GM12878 (cell line): ENCODE data around the gene SLC25A47. TPM values are rescaled to one million over a fixed set of nuclear protein-coding genes. Genes with fewer than 3 reads are reported as not detected.

ENCODE experiments used
- ATAC-seq: fragments of 200-7000 bp; cut with Tn5 transposase; 3 replicates; pipeline ENCODE4 v1.9.1; 2020; ENCODE audit warnings: mild to moderate bottlenecking, moderate library complexity
- BruUV-seq: library from RNA; stranded (reverse); fragments of 400-500 nt; replicated peaks from 2 replicates; lab custom pipeline; 2021; lab: Mats Ljungman, UMichigan
- CTCF ChIA-PET: fragments of 300-600 bp; sonication (Branson Sonifier 250); formaldehyde crosslinking; extraction: SDS; loops from one replicate; lab custom pipeline; 2021; ENCODE audit warnings: inconsistent platforms; lab: Yijun Ruan, JAX
- POLR2A ChIA-PET: fragments of 350-600 bp; formaldehyde crosslinking; extraction: SDS; loops from one replicate; lab custom pipeline; 2021; ENCODE audit warnings: inconsistent platforms; lab: Charles Lee
- RAD21 ChIA-PET: fragments of 300-600 bp; sonication (Branson Sonifier 250); formaldehyde crosslinking; loops from one replicate; lab custom pipeline; 2023; ENCODE audit warnings: antibody characterized with exemption; ENCODE audit not compliant: unreplicated experiment; lab: Charles Lee
- SMC1A ChIA-PET: fragments of 300-600 bp; sonication (Branson Sonifier 250); formaldehyde crosslinking; loops from one replicate; lab custom pipeline; 2023; ENCODE audit not compliant: unreplicated experiment, uncharacterized antibody; lab: Charles Lee
- DNase-seq: peaks from one replicate; pipeline ENCODE4 v3.0.0-alpha.2; 2011; ENCODE audit warnings: low read depth, low spot score
- FAIRE-seq: peaks from 3 replicates; lab custom pipeline; 2011; peaks lifted over from hg19 to GRCh38; lab: Jason Lieb, UNC
- H2AFZ ChIP-seq: 2 replicates; pipeline ENCODE4 v1.6.0; 2011; ENCODE audit warnings: low read depth, low read length, control low read depth; ENCODE audit not compliant: control insufficient read depth
- H3K27ac ChIP-seq: 2 replicates; pipeline ENCODE4 v1.5.1; 2011; ENCODE audit warnings: control low read depth; ENCODE audit not compliant: control insufficient read depth, insufficient read depth
- H3K27me3 ChIP-seq, 2 experiments: replicated peaks in 1 of 2; 2 replicates each; pipeline versions ENCODE4 v1.6.0 to v1.6.1; 2011; ENCODE audit warnings: low read length in 1 of 2; ENCODE audit not compliant: control insufficient read depth in 2 of 2, insufficient read depth in 2 of 2
- H3K36me3 ChIP-seq, 2 experiments: 2 replicates each; pipeline ENCODE4 v1.5.1; 2011; ENCODE audit warnings: low read length in 1 of 2; ENCODE audit not compliant: control insufficient read depth in 2 of 2, insufficient read depth in 2 of 2
- H3K4me1 ChIP-seq: 2 replicates; pipeline ENCODE4 v1.6.1; 2011; ENCODE audit warnings: mild to moderate bottlenecking, low read length, moderate library complexity, mixed read lengths; ENCODE audit not compliant: control insufficient read depth, insufficient read depth
- H3K4me2 ChIP-seq: 2 replicates; pipeline ENCODE4 v1.6.0; 2011; ENCODE audit warnings: control low read depth; ENCODE audit not compliant: control insufficient read depth, insufficient read depth
- H3K4me3 ChIP-seq: fragments of 200-600 bp; sonication (generic); 2 replicates; pipeline ENCODE4 v1.5.1; 2016
- H3K79me2 ChIP-seq: 2 replicates; pipeline ENCODE4 v1.6.0; 2011; ENCODE audit warnings: low read length; ENCODE audit not compliant: control insufficient read depth, insufficient read depth
- H3K9ac ChIP-seq: 2 replicates; pipeline ENCODE4 v1.8.0; 2011; ENCODE audit warnings: low read length, control low read depth, mixed read lengths; ENCODE audit not compliant: control insufficient read depth, insufficient read depth
- H3K9me3 ChIP-seq: replicated peaks from 3 replicates; pipeline ENCODE4 v1.5.1; 2011; ENCODE audit warnings: mild to moderate bottlenecking, low read length; ENCODE audit not compliant: control insufficient read depth, insufficient read depth
- H4K20me1 ChIP-seq: 2 replicates; pipeline ENCODE4 v1.6.0; 2011; ENCODE audit not compliant: control insufficient read depth, insufficient read depth
- CHD2 ChIP-seq: IDR thresholded peaks from 2 replicates; pipeline ENCODE4 v1.6.1; 2011; ENCODE audit warnings: low read depth, low read length, improper control_type of control experiment, borderline replicate concordance
- FOXM1 ChIP-seq: IDR thresholded peaks from 2 replicates; pipeline ENCODE4 v1.6.1; 2012; ENCODE audit warnings: low read depth, mild to moderate bottlenecking, inconsistent platforms, low read length, moderate library complexity
- HDAC2 ChIP-seq: fragments of 200-600 bp; sonication (generic); IDR thresholded peaks from 2 replicates; pipeline ENCODE4 v1.6.1; 2017
- MYC ChIP-seq: IDR thresholded peaks from 2 replicates; pipeline ENCODE4 v1.6.1; 2011; ENCODE audit warnings: mild to moderate bottlenecking, low read length, moderate library complexity, inconsistent platforms; ENCODE audit not compliant: insufficient read depth, insufficient replicate concordance, insufficient read length, severe bottlenecking
- NR2F1 ChIP-seq: fragments of 450-650 bp; conservative IDR thresholded peaks from 2 replicates; pipeline ENCODE4 v1.6.1; 2017; ENCODE audit warnings: mild to moderate bottlenecking
- POLR2AphosphoS2 ChIP-seq: IDR thresholded peaks from 2 replicates; pipeline ENCODE4 v1.6.1; 2011; ENCODE audit warnings: low read depth, mild to moderate bottlenecking, low read length, improper control_type of control experiment, moderate library complexity
- RFX5 ChIP-seq: IDR thresholded peaks from 2 replicates; pipeline ENCODE4 v1.6.1; 2011; ENCODE audit warnings: low read depth, low read length, improper control_type of control experiment
- SMAD5 ChIP-seq: IDR thresholded peaks from 2 replicates; pipeline ENCODE4 v1.6.1; 2016; ENCODE audit warnings: antibody characterized with exemption, low read depth
- SUZ12 ChIP-seq: fragments of 200-600 bp; sonication (generic); IDR thresholded peaks from one replicate; pipeline ENCODE4 v1.6.1; 2018; ENCODE audit warnings: antibody characterized with exemption, mild to moderate bottlenecking; ENCODE audit not compliant: unreplicated experiment
- TCF7 ChIP-seq: IDR thresholded peaks from 2 replicates; pipeline ENCODE4 v1.6.1; 2014; ENCODE audit warnings: antibody characterized with exemption, borderline replicate concordance
- ZNF217 ChIP-seq: fragments of 450-650 bp; IDR thresholded peaks from 2 replicates; pipeline ENCODE4 v1.6.1; 2017; ENCODE audit warnings: antibody characterized with exemption, mild to moderate bottlenecking
- WGBS: methylation state at CpG from one replicate; pipeline ENCODE4 v1.1.6; 2016; ENCODE audit warnings: low lambda C conversion rate; ENCODE audit not compliant: insufficient replicate concordance, insufficient coverage; ENCODE audit errors: missing lambda C conversion rate; 5-methylcytosine and 5-hydroxymethylcytosine counted together
- in situ Hi-C: fragments of 300-500 bp; cut with MboI; formaldehyde crosslinking; loops from 9 replicates; pipeline ENCODE4 v1.14.3; 2018; ENCODE audit warnings: mixed read lengths
- intact Hi-C: fragments of 100-400 bp; cut with micrococcal nuclease; formaldehyde crosslinking; loops from one replicate; pipeline ENCODE4 v1.14.2; 2022; ENCODE audit not compliant: unreplicated experiment
- polyA plus RNA-seq, 11 experiments: library from polyadenylated mRNA; depleted of rRNA in 4 of 11; unstranded in 6 of 11; stranded (reverse) in 5 of 11; fragments of >200 nt; fragmentation: Nextera tagmentation in 4 of 11; fragmentation: Illumina TruSeq in 1 of 11; extraction: Ambion mirVana in 4 of 11; extraction: Trizol in 1 of 11; gene quantifications; 1 replicate in 1 of 11; 2 replicates in 10 of 11; pipeline versions ENCODE4 v1.2.1 to v1.2.3, GENCODE V29; 2011 to 2016; ENCODE audit warnings: inconsistent platforms in 2 of 11, missing spikeins in 2 of 11, low read depth in 1 of 11
- total RNA-seq, 4 experiments: library from RNA; depleted of rRNA in 3 of 4; stranded (reverse); fragments of >200 nt in 3 of 4; fragmentation: Illumina TruSeq in 1 of 4; extraction: Trizol in 1 of 4; gene quantifications; 2 replicates each; pipeline versions ENCODE4 v1.2.1 to v1.2.3, GENCODE V29; 2013 to 2021
- TF ChIP-seq, protein P1 (sequence below): IDR thresholded peaks from 2 replicates; pipeline ENCODE4 v1.6.1; 2012; ENCODE audit warnings: low read depth, low read length, improper control_type of control experiment
- TF ChIP-seq, protein P2 (sequence below): fragments of 450-650 bp; formaldehyde crosslinking; IDR thresholded peaks from 2 replicates; pipeline ENCODE4 v1.5.0; 2022; ENCODE audit warnings: mild to moderate bottlenecking, missing genetic modification characterization
- TF ChIP-seq, protein P3 (sequence below), 3 experiments: IDR thresholded peaks in 2 of 3; conservative IDR thresholded peaks in 1 of 3; 2 replicates each; pipeline ENCODE4 v1.5.1; 2011; ENCODE audit warnings: low read depth in 3 of 3, low read length in 3 of 3, mild to moderate bottlenecking in 3 of 3, control low read depth in 2 of 3, moderate library complexity in 2 of 3, inconsistent platforms in 1 of 3, mixed read lengths in 1 of 3; ENCODE audit not compliant: control insufficient read depth in 2 of 3, insufficient read depth in 1 of 3; ENCODE audit errors: extremely low read depth in 1 of 3
- TF ChIP-seq, protein P4 (sequence below): fragments of 450-650 bp; IDR thresholded peaks from 2 replicates; pipeline ENCODE4 v1.6.1; 2016; ENCODE audit warnings: mild to moderate bottlenecking

The SLC25A47 gene
- total and polyA plus RNA-seq, 10 of the 15 experiments (the other 5 are each of a cell fraction or from before 2014, with no cell fraction given), result 0.14 TPM; not detected in 9

DNA sequence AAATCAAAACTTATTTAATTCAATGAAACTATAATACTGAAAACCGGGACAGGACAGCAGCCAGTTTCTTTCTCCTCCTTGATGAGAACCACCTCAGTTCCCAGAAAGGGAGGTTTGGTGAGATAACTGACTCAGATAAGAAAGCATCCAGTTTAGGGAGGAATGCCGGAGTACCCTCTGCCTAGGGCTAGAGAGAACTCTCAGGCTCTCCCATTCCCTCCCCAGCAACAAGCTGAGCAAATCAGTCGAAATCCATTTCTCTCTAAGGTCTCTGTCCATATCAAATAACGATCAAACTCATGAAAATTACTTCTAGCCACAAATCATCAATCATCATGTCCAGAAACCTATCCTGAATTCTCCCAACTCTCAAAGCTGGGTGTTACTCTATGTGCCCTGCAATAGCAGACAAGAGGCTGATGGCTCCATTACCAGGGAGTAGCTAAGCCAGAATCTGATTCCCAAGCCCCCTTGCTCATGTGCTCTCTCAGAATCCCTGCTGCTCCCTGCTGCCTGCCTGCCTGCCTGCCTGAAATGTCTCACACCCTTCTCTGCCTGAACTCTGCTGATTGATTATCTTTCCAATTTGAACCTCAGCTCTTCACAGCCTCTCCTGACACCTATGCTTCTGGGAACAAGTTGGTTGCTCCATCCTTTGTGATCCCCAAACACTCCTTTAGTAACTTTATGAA, 49.4 kb downstream of the SLC25A47 start:
- ATAC-seq, result no peak
- no peak for FAIRE-seq
- ChIA-PET CTCF (interaction anchor here (1.4 to 1.6 kb wide), 3 partner anchors 69 to 135 kb away, joined by 3 to 9 read pairs (median 3); no protein-coding TSS in a partner anchor), POLR2A (interaction anchor here (0.6 to 1.7 kb wide), 7 partner anchors 8 to 140 kb away, joined by 3 to 4 read pairs (median 4); no protein-coding TSS in a partner anchor), SMC1A (interaction anchor here (0.8 to 4.1 kb wide), 7 partner anchors 10 to 86 kb away, joined by 3 to 25 read pairs (median 11); no protein-coding TSS in a partner anchor), RAD21 (interaction anchor here (1.1 kb wide), 1 partner anchor 10 kb away, joined by 4 read pairs; no protein-coding TSS in a partner anchor)
- no peak for DNase-seq
- Histone ChIP-seq H3K36me3 (peaks cover 2 to 17% of the 10 kb centered on the region in 2 experiments; a peak in 3 of 4 replicates), H3K27ac (peak overlapping the region; percentile 98), H3K4me3 (peak overlapping the region; percentile 86; the same call in 1 of the 2 replicates), H3K9me3 (no peaks in the 10 kb centered on the region), H3K4me2 (peak overlapping the region; percentile 83; the same call in 1 of the 2 replicates), H3K9ac (peak overlapping the region; percentile 36), H2AFZ (no peak overlapping the region), H4K20me1 (no peaks in the 10 kb centered on the region), H3K79me2 (peaks cover 48% of the 10 kb centered on the region), H3K27me3 (no peaks in the 10 kb centered on the region), H3K4me1 (peaks cover 26% of the 10 kb centered on the region)
- WGBS, result 95% methylated on average over 4 of the region's 4 CpGs
- no TSS peak for BruUV-seq
- intact Hi-C loops, result no loop called here
- in situ Hi-C loops, result loop anchor here (5.0 kb wide), 1 partner anchor 70 kb away; no protein-coding TSS in a partner anchor
- TF ChIP-seq, protein P1, sequence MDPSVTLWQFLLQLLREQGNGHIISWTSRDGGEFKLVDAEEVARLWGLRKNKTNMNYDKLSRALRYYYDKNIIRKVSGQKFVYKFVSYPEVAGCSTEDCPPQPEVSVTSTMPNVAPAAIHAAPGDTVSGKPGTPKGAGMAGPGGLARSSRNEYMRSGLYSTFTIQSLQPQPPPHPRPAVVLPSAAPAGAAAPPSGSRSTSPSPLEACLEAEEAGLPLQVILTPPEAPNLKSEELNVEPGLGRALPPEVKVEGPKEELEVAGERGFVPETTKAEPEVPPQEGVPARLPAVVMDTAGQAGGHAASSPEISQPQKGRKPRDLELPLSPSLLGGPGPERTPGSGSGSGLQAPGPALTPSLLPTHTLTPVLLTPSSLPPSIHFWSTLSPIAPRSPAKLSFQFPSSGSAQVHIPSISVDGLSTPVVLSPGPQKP, result no peak
- no peak for TF ChIP-seq NR2F1
- TF ChIP-seq, protein P2, sequence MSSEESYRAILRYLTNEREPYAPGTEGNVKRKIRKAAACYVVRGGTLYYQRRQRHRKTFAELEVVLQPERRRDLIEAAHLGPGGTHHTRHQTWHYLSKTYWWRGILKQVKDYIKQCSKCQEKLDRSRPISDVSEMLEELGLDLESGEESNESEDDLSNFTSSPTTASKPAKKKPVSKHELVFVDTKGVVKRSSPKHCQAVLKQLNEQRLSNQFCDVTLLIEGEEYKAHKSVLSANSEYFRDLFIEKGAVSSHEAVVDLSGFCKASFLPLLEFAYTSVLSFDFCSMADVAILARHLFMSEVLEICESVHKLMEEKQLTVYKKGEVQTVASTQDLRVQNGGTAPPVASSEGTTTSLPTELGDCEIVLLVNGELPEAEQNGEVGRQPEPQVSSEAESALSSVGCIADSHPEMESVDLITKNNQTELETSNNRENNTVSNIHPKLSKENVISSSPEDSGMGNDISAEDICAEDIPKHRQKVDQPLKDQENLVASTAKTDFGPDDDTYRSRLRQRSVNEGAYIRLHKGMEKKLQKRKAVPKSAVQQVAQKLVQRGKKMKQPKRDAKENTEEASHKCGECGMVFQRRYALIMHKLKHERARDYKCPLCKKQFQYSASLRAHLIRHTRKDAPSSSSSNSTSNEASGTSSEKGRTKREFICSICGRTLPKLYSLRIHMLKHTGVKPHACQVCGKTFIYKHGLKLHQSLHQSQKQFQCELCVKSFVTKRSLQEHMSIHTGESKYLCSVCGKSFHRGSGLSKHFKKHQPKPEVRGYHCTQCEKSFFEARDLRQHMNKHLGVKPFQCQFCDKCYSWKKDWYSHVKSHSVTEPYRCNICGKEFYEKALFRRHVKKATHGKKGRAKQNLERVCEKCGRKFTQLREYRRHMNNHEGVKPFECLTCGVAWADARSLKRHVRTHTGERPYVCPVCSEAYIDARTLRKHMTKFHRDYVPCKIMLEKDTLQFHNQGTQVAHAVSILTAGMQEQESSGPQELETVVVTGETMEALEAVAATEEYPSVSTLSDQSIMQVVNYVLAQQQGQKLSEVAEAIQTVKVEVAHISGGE (CRISPR knock-in tag), result no peak
- TF ChIP-seq, protein P3, sequence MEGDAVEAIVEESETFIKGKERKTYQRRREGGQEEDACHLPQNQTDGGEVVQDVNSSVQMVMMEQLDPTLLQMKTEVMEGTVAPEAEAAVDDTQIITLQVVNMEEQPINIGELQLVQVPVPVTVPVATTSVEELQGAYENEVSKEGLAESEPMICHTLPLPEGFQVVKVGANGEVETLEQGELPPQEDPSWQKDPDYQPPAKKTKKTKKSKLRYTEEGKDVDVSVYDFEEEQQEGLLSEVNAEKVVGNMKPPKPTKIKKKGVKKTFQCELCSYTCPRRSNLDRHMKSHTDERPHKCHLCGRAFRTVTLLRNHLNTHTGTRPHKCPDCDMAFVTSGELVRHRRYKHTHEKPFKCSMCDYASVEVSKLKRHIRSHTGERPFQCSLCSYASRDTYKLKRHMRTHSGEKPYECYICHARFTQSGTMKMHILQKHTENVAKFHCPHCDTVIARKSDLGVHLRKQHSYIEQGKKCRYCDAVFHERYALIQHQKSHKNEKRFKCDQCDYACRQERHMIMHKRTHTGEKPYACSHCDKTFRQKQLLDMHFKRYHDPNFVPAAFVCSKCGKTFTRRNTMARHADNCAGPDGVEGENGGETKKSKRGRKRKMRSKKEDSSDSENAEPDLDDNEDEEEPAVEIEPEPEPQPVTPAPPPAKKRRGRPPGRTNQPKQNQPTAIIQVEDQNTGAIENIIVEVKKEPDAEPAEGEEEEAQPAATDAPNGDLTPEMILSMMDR (IDR thresholded peaks at IDR 0.05 in 2 of 3, conservative IDR thresholded peaks at IDR 0.05 in 1 of 3; ENCODE audit: control insufficient read depth in 2 of 3, extremely low read depth in 1 of 3, insufficient read depth in 1 of 3, low read depth in 3 of 3, low read length in 3 of 3), result no peak
- TF ChIP-seq SUZ12, result no peak
- TF ChIP-seq FOXM1, result no peak
- no peak for TF ChIP-seq CHD2
- no peak for TF ChIP-seq HDAC2
- TF ChIP-seq RFX5, result no peak
- TF ChIP-seq, protein P4, sequence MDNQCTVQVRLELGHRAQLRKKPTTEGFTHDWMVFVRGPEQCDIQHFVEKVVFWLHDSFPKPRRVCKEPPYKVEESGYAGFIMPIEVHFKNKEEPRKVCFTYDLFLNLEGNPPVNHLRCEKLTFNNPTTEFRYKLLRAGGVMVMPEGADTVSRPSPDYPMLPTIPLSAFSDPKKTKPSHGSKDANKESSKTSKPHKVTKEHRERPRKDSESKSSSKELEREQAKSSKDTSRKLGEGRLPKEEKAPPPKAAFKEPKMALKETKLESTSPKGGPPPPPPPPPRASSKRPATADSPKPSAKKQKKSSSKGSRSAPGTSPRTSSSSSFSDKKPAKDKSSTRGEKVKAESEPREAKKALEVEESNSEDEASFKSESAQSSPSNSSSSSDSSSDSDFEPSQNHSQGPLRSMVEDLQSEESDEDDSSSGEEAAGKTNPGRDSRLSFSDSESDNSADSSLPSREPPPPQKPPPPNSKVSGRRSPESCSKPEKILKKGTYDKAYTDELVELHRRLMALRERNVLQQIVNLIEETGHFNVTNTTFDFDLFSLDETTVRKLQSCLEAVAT, result no peak
- TF ChIP-seq POLR2AphosphoS2, result no peak
- TF ChIP-seq SMAD5, result no peak
- no peak for TF ChIP-seq ZNF217
- TF ChIP-seq TCF7, result no peak
- no peak for TF ChIP-seq MYC
